HEK293T (cell line): Measurements from ENCODE around the gene NEK10.

ENCODE experiments used
- CTCF ChIA-PET: fragments of 350-600 bp; formaldehyde crosslinking; extraction: SDS; loops from one replicate; lab custom pipeline; 2021; ENCODE audit warnings: antibody characterized with exemption, inconsistent platforms; lab: Yijun Ruan, JAX
- POLR2A ChIA-PET: fragments of 350-600 bp; formaldehyde crosslinking; extraction: SDS; loops from one replicate; lab custom pipeline; 2020; ENCODE audit warnings: antibody characterized with exemption, inconsistent platforms; lab: Yijun Ruan, JAX
- DNase-seq: peaks from one replicate; pipeline ENCODE4 v3.0.0; 2012; ENCODE audit warnings: mixed read lengths; ENCODE audit errors: extremely low spot score
- ARNT ChIP-seq: fragments of 450-650 bp; IDR thresholded peaks from 2 replicates; pipeline ENCODE4 v1.6.1; 2017; ENCODE audit warnings: mild to moderate bottlenecking
- BHLHE40 ChIP-seq: fragments of 450-650 bp; IDR thresholded peaks from 2 replicates; pipeline ENCODE4 v1.6.1; 2016; ENCODE audit warnings: mild to moderate bottlenecking, moderate library complexity, borderline replicate concordance
- CTBP1 ChIP-seq: fragments of 450-650 bp; IDR thresholded peaks from 2 replicates; pipeline ENCODE4 v1.6.1; 2016; ENCODE audit warnings: borderline replicate concordance
- ELF4 ChIP-seq: fragments of 450-650 bp; IDR thresholded peaks from 2 replicates; pipeline ENCODE4 v1.6.1; 2017; ENCODE audit warnings: antibody characterized with exemption
- FOXA1 ChIP-seq: fragments of 450-650 bp; IDR thresholded peaks from 2 replicates; pipeline ENCODE4 v1.6.1; 2016; ENCODE audit warnings: mild to moderate bottlenecking
- FOXK2 ChIP-seq: fragments of 450-650 bp; IDR thresholded peaks from 2 replicates; pipeline ENCODE4 v1.6.1; 2016; ENCODE audit warnings: mild to moderate bottlenecking
- FOXM1 ChIP-seq: fragments of 450-650 bp; IDR thresholded peaks from 2 replicates; pipeline ENCODE4 v1.6.1; 2017; ENCODE audit warnings: mild to moderate bottlenecking, borderline replicate concordance
- HDGF ChIP-seq: fragments of 450-650 bp; IDR thresholded peaks from 2 replicates; pipeline ENCODE4 v1.6.1; 2017; ENCODE audit warnings: antibody characterized with exemption, borderline replicate concordance
- L3MBTL2 ChIP-seq: fragments of 450-650 bp; conservative IDR thresholded peaks from 2 replicates; pipeline ENCODE4 v1.6.1; 2016; ENCODE audit warnings: mild to moderate bottlenecking
- LEF1 ChIP-seq: fragments of 450-650 bp; IDR thresholded peaks from 2 replicates; pipeline ENCODE4 v1.6.1; 2017; ENCODE audit warnings: mild to moderate bottlenecking, borderline replicate concordance
- NFRKB ChIP-seq: fragments of 450-650 bp; IDR thresholded peaks from 2 replicates; pipeline ENCODE4 v1.6.1; 2016; ENCODE audit warnings: mild to moderate bottlenecking, moderate library complexity
- SP1 ChIP-seq: fragments of 450-650 bp; IDR thresholded peaks from 2 replicates; pipeline ENCODE4 v1.6.1; 2017
- SUZ12 ChIP-seq: fragments of 450-650 bp; IDR thresholded peaks from 2 replicates; pipeline ENCODE4 v1.6.1; 2016; ENCODE audit warnings: mild to moderate bottlenecking
- TARDBP ChIP-seq: fragments of 450-650 bp; IDR thresholded peaks from 2 replicates; pipeline ENCODE4 v1.6.1; 2016
- ZNF384 ChIP-seq: fragments of 450-650 bp; IDR thresholded peaks from 2 replicates; pipeline ENCODE4 v1.6.1; 2016
- TF ChIP-seq, protein P1 (sequence below): fragments of 450-650 bp; IDR thresholded peaks from 2 replicates; pipeline ENCODE4 v1.6.1; 2016

Gene NEK10

GRCh38 chr3:27166888-27167287 lies 202.3 kb downstream of the NEK10 start:
- ChIA-PET POLR2A (no interaction called here), CTCF (no interaction called here)
- no peak for DNase-seq
- no peak for TF ChIP-seq LEF1
- TF ChIP-seq FOXM1, result no peak
- TF ChIP-seq, protein P1, sequence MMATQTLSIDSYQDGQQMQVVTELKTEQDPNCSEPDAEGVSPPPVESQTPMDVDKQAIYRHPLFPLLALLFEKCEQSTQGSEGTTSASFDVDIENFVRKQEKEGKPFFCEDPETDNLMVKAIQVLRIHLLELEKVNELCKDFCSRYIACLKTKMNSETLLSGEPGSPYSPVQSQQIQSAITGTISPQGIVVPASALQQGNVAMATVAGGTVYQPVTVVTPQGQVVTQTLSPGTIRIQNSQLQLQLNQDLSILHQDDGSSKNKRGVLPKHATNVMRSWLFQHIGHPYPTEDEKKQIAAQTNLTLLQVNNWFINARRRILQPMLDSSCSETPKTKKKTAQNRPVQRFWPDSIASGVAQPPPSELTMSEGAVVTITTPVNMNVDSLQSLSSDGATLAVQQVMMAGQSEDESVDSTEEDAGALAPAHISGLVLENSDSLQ, result no peak
- no peak for TF ChIP-seq ZNF384
- TF ChIP-seq NFRKB, result no peak
- TF ChIP-seq FOXA1, result no peak
- no peak for TF ChIP-seq SP1
- no peak for TF ChIP-seq FOXK2
- no peak for TF ChIP-seq HDGF
- no peak for TF ChIP-seq SUZ12
- TF ChIP-seq TARDBP, result no peak
- no peak for TF ChIP-seq ELF4
- no peak for TF ChIP-seq BHLHE40
- TF ChIP-seq ARNT, result no peak
- no peak for TF ChIP-seq CTBP1
- TF ChIP-seq L3MBTL2, result no peak

- DNase-seq, result no peak
- POLR2A ChIA-PET, result no interaction called here
- TF ChIP-seq FOXA1, result no peak
- TF ChIP-seq NFRKB, result no peak
- TF ChIP-seq ARNT, result no peak
- TF ChIP-seq L3MBTL2, result no peak
- TF ChIP-seq TARDBP, result no peak
- TF ChIP-seq, protein P1, result no peak
Observed at GRCh38 chr3:27165321-27165721, 203.9 kb downstream of the NEK10 start.

GRCh38 chr3:27160779-27161287 lies 208.3 kb downstream of the NEK10 start:
- ChIA-PET CTCF (no interaction called here), POLR2A (no interaction called here)
- no peak for DNase-seq
- TF ChIP-seq ARNT, result no peak
- TF ChIP-seq FOXK2, result no peak
- no peak for TF ChIP-seq HDGF
- TF ChIP-seq ZNF384, result no peak
- TF ChIP-seq CTBP1, result no peak
- no peak for TF ChIP-seq FOXM1
- TF ChIP-seq L3MBTL2, result no peak
- no peak for TF ChIP-seq ELF4
- no peak for TF ChIP-seq BHLHE40

More at GRCh38 chr3:27165321-27165721, 203.9 kb downstream of the NEK10 start:
- CTCF ChIA-PET, result no interaction called here

- TF ChIP-seq ZNF384 (no peak), SUZ12 (no peak), FOXM1 (no peak), NFRKB (no peak), SP1 (no peak), HDGF (no peak), LEF1 (no peak), BHLHE40 (no peak), L3MBTL2 (no peak), ELF4 (no peak), TARDBP (no peak), ARNT (no peak), FOXA1 (no peak)
- TF ChIP-seq, protein P1, result no peak
- ChIA-PET POLR2A (no interaction called here), CTCF (no interaction called here)
- no peak for DNase-seq
Observed at GRCh38 chr3:27160146-27160545, 209.0 kb downstream of the NEK10 start.

DNA sequence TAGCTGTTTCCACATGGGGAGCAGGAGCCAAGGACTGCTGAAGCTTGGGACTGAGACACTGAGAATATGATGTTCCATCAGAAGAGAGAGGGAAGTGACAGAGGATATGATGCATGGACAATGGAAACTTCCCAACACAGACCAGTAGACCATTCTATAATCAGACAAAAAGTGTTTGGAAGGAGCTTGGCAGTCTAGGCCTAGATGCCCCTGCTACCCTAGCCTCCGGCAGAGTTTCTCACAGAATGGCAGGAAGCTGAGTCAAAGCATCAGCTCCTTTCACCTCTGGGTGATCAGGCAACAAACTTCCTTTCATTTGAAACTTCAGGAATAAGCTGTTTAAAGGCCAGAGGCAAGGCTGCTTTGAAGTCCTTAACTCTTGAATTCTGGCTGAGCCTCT lies 222.0 kb downstream of the NEK10 start:
- ChIA-PET POLR2A (no interaction called here), CTCF (no interaction called here)
- no peak for TF ChIP-seq ELF4
- no peak for TF ChIP-seq BHLHE40
- no peak for TF ChIP-seq ZNF384
- no peak for TF ChIP-seq FOXM1
- TF ChIP-seq SUZ12, result no peak
- TF ChIP-seq CTBP1, result no peak
- TF ChIP-seq LEF1, result no peak
- TF ChIP-seq, protein P1, result no peak
- TF ChIP-seq ARNT, result no peak
- no peak for DNase-seq

- TF ChIP-seq HDGF (no peak), NFRKB (no peak), ELF4 (no peak), SP1 (no peak), LEF1 (no peak), ZNF384 (no peak), BHLHE40 (no peak), FOXA1 (no peak), TARDBP (no peak), L3MBTL2 (no peak), FOXK2 (no peak), ARNT (no peak), FOXM1 (no peak), SUZ12 (no peak), CTBP1 (no peak)
- TF ChIP-seq, protein P1, result no peak
- CTCF ChIA-PET, result no interaction called here
- POLR2A ChIA-PET, result no interaction called here
- no peak for DNase-seq
Observed at GRCh38 chr3:27146786-27147185, 222.4 kb downstream of the NEK10 start.
